ENCODE data around the gene NTSR1. TPM values are rescaled to one million over a fixed set of nuclear protein-coding genes. Genes with fewer than 3 reads are reported as not detected.

NTSR1 gene
- total RNA-seq, 2 experiments from 2014 or later, result not detected

GRCh38 chr20:62744741-62745191 is 36.1 kb downstream of the NTSR1 start:
- CTCF ChIA-PET, result no interaction called here
- POLR2A ChIA-PET, result no interaction called here

DNA sequence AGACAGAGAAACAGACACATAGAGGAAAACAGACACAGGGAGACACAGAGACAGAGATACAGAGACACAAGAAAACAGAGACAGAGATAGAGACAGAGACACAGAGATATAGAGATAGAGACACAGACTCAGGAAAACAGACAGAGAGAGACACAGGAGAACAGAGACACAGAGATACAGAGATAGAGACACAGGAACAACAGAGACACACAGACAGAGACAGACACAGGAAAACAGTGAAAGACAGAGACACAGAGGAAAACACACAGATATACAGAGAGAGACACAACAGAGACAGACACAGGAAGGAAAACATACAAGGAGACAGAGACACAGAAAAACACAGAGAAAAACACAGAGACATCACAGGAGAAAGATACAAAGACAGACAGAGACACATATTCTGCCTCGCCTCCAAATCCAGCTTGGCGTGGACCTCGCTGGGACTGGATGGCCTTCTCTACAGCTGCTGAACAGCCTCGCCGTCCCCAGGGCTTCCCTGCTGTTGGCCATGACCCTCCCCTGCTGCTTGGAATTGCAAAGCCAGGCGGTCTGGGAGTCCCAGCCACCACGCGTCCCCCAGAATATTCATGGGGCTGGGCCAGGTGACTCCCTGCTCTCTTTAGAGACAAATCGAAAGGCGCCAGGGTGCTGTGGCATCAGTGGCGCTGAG is 36.8 kb downstream of the NTSR1 start:
- POLR2A ChIA-PET, result no interaction called here
- CTCF ChIA-PET, result no interaction called here

GRCh38 chr20:62745952-62746288 is 37.3 kb downstream of the NTSR1 start:
- ChIA-PET POLR2A (no interaction called here), CTCF (interaction anchor here (0.8 kb wide), 1 partner anchor 46 kb away, joined by 3 read pairs; no protein-coding TSS in a partner anchor)

GRCh38 chr20:62748311-62748710 is 39.7 kb downstream of the NTSR1 start:
- POLR2A ChIA-PET, result no interaction called here
- CTCF ChIA-PET, result no interaction called here

DNA sequence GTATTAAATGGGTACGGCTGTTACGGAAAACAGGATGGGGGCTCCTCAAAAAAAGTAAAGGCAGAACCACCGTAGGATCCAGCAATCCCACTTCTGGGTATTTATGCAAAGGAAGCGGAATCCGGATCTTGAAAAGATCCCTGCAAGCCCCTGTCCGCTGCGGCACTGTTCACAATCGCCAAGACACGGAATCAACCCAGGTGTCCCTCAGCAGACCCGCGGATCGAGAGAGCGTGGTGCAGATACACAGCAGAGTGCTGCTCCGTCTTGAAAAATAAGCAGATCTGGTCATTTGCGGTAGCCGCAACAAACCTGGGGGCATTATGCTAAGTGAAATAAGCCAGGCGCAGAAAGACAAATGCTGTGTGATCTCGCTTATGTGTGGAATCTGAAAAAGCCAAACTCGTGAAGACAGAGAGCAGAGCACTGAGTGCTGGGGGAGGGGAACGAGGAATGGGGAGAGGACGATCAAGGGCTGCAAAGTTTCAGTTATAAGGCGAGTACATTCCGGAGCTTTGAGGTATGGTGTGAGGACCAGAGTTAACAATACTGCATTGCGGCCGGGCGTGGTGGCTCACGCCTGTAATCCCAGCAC is 41.3 kb downstream of the NTSR1 start:
- CTCF ChIA-PET, result no interaction called here
- POLR2A ChIA-PET, result no interaction called here

- ChIA-PET POLR2A (no interaction called here), CTCF (no interaction called here)
These were observed 43.0 kb downstream of the NTSR1 start for GRCh38 chr20:62751551-62752150.

DNA sequence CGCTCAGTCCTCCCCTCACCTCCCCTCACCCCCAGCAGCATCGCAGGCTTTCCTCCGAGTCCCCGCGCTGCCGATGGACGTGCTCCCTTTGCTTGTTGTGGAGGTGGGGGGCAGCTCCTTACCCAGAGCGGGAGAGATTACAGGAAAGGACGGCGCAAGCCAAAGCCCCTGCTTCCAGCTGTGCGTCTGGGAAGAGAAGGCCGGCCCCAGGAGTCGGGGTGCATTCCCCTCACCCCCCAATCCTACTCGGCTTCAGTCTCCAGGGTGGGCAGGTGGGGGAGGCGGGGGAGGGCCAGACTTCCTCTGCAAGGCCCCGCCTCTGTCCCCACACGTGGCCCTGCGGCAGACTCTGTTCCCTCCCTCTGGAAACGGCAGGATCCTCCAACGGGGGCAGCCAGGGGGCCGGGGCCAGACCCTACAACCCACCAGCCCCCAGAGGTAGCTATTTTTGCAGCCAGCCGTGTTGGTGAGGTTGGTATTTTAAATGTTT is 43.6 kb downstream of the NTSR1 start:
- ChIA-PET CTCF (no interaction called here), POLR2A (no interaction called here)

GRCh38 chr20:62752671-62753501 is 44.2 kb downstream of the NTSR1 start:
- ChIA-PET POLR2A (no interaction called here), CTCF (no interaction called here)

GRCh38 chr20:62753626-62754025 is 45.0 kb downstream of the NTSR1 start:
- POLR2A ChIA-PET, result no interaction called here
- CTCF ChIA-PET, result no interaction called here

GRCh38 chr20:62754122-62754990 is 45.7 kb downstream of the NTSR1 start:
- ChIA-PET POLR2A (no interaction called here), CTCF (no interaction called here)

DNA sequence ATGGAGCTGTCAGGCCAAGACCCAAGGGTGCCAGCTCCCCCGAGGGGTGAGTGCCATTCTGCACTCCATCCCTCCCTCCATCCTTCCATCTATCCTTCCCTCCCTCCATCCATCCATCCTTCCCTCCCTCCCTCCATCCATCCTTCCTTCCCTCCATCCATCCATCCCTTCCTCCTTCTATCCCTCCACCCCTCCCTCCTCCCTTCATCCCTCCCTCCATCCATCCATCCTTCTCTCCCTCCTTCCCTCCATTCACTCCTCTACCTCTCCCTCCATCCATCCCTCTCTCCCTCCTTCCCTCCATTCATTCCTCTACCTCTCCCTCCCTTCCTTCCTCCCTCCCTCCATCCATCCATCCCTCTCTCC is 46.3 kb downstream of the NTSR1 start:
- POLR2A ChIA-PET, result no interaction called here
- CTCF ChIA-PET, result no interaction called here

- POLR2A ChIA-PET, result no interaction called here
- CTCF ChIA-PET, result no interaction called here
These were observed 47.4 kb downstream of the NTSR1 start for GRCh38 chr20:62755817-62756724.

- ChIA-PET POLR2A (no interaction called here), CTCF (no interaction called here)
These were observed 49.7 kb downstream of the NTSR1 start for GRCh38 chr20:62758226-62758912.

GRCh38 chr20:62759981-62760431 is 51.4 kb downstream of the NTSR1 start:
- ChIA-PET CTCF (no interaction called here), POLR2A (no interaction called here)

- ChIA-PET CTCF (no interaction called here), POLR2A (no interaction called here)
These were observed 51.8 kb downstream of the NTSR1 start for GRCh38 chr20:62760471-62760855.

DNA sequence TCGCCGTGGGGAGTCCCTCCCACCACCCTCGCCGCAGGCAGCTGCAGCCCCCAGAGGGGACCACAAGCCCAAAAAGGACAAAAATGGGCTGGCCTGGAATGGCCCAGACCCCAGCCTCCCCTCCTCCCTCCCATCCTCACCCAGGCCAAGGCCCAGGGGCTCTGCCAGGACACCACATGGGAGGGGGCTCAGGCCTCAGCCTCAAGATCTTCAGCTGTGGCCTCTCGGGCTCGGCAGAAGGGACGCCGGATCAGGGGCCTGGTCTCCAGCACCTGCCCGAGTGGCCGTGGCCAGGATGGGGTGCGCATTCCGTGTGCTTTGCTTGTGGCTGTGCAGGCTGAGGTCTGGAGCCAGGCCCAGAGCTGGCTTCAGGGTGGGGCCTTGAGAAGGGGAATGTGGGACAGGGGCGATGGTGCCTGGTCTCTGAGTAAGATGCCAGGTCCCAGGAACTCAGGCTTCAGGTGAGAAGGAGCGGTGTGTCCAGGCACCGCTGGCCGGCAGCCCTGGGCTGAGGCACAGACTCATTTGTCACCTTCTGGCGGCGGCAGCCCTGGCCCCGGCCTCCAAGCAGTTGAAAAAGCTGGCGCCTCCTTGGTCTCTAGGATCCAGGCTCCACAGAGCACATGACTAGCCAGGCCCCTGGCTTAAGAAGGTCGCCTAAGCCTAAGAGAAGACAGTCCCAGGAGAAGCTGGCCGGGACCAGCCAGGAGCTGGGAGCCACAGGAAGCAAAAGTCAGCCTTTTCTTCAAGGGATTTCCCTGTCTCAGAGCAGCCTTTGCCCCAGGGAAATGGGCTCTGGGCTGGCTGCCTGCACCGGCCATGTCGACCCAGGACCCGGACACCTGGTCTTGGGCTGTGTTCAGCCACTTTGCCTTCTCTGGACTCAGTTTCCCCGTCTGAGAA is 52.5 kb downstream of the NTSR1 start:
- ChIA-PET POLR2A (no interaction called here), CTCF (no interaction called here)

DNA sequence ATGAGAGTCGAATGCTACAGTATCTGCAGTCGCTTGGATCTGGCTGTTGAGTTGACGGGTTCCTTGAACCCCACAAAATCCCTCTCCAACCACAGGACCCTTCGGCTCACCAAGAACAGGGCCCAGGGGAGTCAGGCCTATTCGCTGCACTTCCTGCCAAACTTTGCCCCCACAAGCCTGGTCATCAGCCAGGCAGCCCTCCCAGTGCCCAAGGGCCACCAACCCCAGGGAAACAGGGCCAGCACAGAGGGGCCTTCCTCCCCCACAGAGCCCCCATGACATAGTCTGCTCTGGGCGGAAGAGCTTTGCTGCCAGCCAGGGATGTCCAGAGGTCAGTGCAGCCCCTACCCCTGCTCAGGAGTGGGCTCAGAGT is 53.1 kb downstream of the NTSR1 start:
- ChIA-PET CTCF (no interaction called here), POLR2A (no interaction called here)

Measured in activated CD8-positive, alpha-beta memory T cell treated with anti-CD3 and anti-CD28 coated beads for 36 hours (primary cell).